NCI-H526 (cell line): Measurements from ENCODE around the gene STIMATE.
A peak's percentile ranks its signal among the peaks of the same experiment; 100 is the strongest.

Experiments used
- DNase-seq, 2 experiments: peaks; one replicate each; lab custom pipeline; 2025; lab: John Stamatoyannopoulos, UW

The STIMATE gene

GRCh38 chr3:52841211-52841980 is 56.0 kb downstream of the STIMATE start:
- no peak for DNase-seq

DNA sequence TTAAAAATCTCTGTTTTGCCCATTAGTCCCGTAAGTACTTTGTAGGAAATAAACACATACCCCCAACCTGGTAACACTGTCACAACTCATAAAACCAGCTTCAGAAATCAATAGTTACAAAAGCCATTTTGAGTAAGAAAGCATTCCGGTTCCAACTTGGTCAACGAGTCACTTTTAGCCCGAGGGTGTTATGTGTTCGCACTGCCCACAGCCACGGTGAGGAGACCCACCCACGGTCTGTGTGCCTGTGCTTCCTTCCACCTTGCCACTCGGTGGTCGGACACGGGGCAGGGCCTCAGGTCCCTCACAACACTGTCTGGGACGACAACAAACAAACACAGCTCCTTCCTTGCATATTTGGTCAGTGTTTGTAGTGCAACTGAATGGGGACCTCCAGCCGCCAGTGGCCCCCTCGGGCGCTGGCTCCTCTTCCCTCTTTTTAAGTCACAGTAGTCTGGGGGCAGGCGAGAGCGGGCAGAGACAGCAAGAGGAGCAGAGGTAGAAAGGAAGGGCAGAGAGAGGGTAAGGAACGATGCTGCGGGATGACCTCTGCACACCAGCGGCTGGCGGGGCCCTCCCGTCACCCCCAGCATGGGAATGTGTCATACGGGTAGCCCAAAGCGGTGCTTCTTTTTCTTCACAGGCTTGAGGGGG is 57.3 kb downstream of the STIMATE start:
- DNase-seq = no peak

GRCh38 chr3:52839268-52839575 is 58.1 kb downstream of the STIMATE start:
- no peak for DNase-seq

DNA sequence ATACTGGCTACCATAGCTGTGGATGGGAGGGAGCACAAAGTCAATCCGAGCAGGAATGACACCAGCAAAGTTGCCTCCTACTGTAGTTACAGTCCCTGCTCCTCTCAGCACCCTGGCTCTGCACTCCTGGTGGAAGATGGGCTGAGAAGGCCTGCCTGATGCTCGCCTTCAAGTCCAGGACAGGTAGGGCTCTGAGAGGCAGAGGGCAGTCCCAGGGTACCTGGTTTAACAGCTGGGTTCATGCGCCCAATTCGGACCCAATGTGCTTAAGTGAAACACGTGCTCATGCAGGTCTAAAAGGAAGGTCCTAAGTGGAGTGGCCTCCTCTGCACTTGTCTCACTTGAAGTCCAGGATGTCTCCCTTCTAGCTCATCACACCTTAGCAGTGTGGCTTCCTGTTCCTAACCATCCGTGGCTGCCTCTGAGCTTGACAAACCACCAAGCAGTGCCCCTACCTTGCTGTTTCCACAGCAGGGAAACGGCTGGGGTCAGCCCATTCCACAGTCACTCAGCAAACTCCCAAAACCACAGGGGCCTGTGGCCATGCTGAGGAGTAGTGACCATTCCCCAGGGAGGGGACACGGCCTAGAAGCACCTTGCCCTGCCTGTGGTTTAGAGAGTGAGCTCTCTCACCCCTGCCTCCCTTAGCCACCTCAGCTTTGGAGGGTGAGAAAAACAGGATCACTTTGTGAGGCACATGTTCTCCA is 58.6 kb downstream of the STIMATE start:
- DNase-seq = no peak

GRCh38 chr3:52836986-52837385 is 60.4 kb downstream of the STIMATE start:
- DNase-seq = no peak

DNA sequence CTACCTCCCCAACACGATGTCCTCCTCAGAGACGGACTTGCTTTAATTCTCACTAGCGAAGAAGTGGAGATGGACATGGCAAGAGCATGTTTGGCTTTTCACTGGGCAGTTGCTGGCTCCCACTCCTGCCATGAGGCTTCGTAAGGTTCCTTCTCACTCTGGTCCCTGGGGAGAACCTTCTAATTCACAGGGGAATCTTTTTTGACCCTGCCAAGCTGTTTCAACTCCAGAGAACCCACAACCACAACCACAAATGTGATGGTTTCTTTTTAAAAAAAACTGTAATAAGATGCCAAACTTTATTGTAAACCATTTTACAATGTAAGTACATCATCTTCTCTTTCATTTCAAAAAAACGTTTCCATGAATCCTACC is 60.9 kb downstream of the STIMATE start:
- no peak for DNase-seq

DNA sequence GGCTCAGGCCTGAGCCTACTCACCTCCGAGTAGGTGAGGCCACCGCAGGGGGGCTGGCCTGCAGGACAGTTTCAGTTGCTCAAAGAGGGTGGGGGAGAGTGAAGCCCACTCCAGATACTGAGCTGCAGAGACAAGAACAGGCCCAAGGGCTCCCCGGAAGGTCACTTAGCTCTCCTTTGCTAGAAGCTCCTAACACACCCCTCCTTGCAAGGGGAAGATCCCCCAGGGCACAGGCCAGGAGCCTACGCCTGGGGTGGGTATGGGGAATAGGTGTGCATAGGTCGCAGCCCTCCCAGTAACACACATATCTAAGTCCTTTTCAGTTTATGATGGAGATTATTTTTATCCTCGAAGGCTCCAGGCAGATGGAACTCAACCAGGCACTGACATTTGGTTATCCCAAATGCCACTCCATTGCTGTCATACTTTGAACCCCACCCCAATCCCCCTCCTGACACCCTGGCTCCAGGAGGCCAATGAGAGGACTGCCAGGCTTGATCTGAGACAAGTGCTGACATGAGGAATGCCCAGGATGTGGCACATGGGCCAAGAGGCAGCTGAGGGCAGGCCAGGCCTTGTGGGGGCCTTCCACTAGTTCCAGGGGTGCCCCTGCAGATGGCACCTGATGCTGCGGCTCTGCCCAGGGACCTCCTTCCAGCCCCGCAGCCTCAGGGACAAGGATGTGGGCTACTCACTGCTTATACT is 61.4 kb downstream of the STIMATE start:
- DNase-seq = no peak

GRCh38 chr3:52834871-52835501 is 62.4 kb downstream of the STIMATE start, which contains the start of gene MUSTN1:
Gene MUSTN1, minus strand, starts transcription at chr3:52835019. Its CDS starts 71 bp downstream, at chr3:52834948.
- DNase-seq = no peak

DNA sequence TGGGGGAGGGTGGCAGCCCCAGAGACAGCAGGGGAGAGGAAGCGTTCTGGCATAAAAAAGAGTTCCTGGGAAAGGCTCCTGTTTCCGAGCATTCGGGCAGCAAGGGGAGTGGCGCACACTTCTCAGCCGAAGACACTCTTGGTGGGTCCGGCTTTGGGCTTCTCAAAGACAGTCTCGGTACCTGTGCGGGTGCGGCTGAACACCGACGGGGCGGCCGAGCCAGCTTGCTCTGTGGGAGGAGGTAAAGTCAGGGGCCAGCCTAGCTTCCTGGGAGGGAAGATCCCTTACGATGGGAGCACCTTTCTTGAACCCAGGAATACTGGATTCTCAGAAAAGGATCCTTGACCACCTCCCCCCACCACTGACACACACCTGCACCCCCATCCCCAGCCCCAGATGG is 64.1 kb downstream of the STIMATE start:
- DNase-seq = no peak

GRCh38 chr3:52831500-52832301 is 65.6 kb downstream of the STIMATE start:
- no peak for DNase-seq

DNA sequence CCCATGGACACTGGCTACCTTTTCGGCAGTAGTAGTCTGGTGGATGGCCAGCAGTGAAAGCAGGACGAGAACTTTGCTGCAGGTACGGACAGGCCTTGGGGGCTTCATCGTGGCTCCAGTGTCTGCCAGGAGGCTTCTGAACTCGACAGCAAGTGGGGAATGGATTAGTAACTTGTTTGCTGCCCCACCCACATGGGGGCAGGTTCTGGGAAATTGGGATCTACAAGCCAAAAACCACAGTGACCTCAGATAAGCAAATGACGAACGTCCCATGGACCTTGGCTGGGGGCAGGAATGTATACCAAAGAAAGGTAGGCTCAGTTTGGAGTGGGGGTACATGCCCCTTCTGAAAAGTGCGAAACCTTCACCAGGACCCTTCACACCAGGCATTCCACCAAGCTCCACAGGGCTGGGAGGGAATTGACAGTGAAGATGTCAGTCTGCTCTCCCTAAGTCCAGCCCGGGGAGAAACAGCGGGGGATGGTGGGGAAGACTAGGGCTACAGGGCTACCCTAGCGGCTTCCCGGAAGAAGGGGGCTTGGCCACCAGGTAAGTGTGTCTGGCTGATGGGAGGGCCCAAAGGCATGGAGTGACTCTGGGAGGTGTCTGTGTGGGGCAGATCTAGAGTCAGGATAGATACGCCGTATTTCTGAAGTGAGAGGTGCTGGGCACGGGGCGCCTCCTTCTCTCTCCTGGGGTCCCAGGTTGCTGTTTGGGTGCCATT is 66.7 kb downstream of the STIMATE start, which contains the start of gene ITIH4:
ITIH4 (minus strand) TSS at position 138 of the 724 bp plus-strand sequence; CDS start at position 108, 30 bp downstream.
- DNase-seq = no peak

DNA sequence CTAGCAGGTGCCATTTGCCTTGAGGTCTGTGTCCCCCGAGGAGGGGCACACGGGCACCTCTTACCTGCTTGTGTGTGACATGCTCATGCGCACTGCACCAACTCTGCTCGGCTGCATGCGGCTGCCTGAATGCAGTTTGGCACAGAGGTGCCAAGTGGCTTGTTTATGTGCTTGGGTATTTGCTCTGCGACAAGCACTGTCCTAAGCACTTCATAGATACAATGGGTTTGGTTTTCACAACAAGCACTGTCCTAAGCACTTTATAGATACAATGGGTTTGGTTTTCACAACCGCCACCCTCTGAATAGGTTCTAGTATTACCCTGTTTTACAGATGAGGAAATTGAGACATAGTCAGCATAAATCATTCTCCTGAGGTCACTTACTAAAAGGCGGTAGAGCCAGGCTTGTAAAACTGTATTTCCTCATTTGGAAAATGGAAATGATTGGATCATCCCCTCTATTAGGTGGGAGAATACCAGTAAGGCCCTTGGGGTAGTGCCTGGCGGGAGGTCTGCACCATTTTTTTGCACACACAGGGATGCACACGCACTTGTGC is 67.4 kb downstream of the STIMATE start:
- no peak for DNase-seq

DNA sequence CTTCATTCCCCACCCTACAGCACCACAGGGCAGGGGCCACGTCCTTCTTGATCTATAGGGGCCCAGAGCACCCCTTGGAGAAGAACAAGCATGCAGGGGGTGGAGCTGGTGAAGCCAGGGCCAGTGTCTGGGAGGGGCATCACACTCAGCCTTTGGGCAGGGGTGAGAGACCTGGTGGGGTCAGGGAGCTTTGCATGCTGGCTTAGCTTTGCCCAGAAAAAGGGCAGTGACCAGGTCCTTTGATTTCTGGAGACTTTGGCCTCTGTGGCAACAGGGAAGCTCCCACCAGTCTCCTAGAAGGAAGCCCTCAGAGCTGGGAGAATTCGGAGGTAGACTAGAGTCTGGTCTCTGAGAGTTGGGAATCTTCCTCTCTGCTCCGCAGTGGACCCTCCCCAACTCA is 67.9 kb downstream of the STIMATE start:
- no peak for DNase-seq

GRCh38 chr3:52827866-52828376 is 69.4 kb downstream of the STIMATE start:
- no peak for DNase-seq

DNA sequence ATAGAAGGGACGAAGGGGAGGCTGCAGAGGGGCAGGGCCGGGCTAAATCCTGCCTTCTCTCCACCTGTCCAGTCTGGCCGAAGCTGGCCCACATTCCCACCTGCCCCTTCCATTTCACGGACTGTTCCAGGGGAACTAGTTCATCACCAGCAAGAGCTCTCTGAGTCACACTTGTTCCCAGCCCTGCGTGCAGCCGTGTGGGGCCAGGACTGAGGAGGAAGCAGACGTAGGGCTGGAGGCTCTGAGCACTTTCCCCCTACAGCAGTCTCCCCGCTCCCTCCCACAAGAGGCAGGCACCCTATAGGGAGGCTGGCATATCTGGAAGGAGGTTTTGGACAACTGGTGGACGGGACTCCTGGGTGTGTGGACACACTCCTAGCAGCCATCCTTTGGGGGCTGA is 69.9 kb downstream of the STIMATE start:
- no peak for DNase-seq

- DNase-seq = no peak
These were observed 73.3 kb downstream of the STIMATE start for GRCh38 chr3:52824037-52824436.

- no peak for DNase-seq
These were observed 75.0 kb downstream of the STIMATE start for GRCh38 chr3:52822363-52822762.

DNA sequence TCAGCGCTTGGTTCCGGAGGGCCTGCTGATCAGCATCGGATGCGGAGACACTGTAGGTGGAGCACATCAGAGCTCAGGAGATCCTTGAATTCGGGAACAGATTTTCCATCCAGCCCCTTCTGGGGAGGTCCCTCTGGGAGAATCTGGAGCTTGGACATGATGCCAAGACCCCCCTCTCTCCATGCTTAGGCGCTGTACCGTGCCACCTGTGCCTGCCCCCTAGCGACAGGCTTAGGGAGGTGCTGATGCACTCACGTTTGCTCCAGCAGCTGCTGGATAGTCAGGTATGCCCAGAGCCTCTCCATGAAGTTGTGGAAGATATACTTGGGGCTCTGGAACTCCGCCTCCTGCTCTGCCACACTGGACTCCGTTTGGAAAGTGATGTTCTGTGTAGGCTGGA is 76.6 kb downstream of the STIMATE start:
- peak; percentile 19 to 63 for DNase-seq

GRCh38 chr3:52819936-52820335 is 77.4 kb downstream of the STIMATE start:
- DNase-seq = peak in 1 of 2 experiments; percentile 39

DNA sequence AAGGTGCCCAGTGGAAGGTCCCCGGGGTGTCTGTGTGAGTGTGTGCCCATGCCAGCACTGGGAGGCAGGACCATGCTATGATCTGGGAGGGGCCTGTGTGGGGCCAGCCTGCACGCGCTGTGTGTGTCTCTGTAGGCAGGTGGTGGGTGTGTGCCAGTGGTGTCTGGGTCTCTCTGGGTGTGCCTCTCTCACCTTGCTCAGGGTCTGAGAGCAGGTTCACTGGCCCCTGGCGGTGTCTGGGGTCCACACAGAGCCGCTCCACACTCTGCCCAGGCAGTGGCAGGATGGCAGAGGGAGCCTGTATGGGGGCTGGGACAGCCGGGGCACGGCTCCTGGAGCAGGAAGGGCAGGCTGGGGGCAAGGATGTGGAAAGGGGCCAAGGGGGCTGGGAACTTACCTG is 79.5 kb downstream of the STIMATE start:
- DNase-seq = no peak
